ENCODE data around the gene PPM1B. TPM values are rescaled to one million over a fixed set of nuclear protein-coding genes. Genes with fewer than 3 reads are reported as not detected.

The PPM1B gene
- total RNA-seq, 2 donors from 2014 or later: 69.9 to 99.3 TPM

DNA sequence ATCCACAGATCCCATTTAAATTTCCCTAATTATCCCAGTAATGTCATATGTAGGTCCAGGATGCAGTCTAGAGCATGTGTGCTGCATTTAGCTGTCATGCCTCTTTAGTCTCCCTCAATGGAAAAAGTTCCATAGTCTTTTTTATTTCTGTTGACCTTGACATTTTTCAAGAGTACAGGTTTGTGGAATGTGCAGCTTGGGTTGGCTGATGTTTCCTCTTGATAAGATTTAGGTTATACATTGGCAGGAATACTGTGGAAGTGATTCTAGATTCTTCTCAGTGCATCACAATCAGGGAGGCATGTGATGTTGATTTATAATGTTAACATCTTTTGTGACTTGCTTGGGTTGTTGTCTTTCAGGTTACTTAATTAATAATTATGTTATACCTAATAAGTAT is 42.5 kb downstream of the PPM1B start:
- DNase-seq (ENCODE audit: low spot score) (no peak), ATAC-seq (ENCODE audit: insufficient number of reproducible peaks, low FRiP score, low read depth) (no peak)
- peaks cover 19% of the 10 kb centered on the region for H3K36me3 ChIP-seq
- H3K27me3 ChIP-seq (replicated peaks; ENCODE audit: insufficient read depth): no peaks in the 10 kb centered on the region
- no peaks in the 10 kb centered on the region for H3K9me3 ChIP-seq
- peaks cover 0 to 7% of the 10 kb centered on the region in 2 donors for H3K4me1 ChIP-seq (ENCODE audit: control insufficient read depth in 1 of 2, low read depth in 2 of 2)
- TF ChIP-seq, protein P1, sequence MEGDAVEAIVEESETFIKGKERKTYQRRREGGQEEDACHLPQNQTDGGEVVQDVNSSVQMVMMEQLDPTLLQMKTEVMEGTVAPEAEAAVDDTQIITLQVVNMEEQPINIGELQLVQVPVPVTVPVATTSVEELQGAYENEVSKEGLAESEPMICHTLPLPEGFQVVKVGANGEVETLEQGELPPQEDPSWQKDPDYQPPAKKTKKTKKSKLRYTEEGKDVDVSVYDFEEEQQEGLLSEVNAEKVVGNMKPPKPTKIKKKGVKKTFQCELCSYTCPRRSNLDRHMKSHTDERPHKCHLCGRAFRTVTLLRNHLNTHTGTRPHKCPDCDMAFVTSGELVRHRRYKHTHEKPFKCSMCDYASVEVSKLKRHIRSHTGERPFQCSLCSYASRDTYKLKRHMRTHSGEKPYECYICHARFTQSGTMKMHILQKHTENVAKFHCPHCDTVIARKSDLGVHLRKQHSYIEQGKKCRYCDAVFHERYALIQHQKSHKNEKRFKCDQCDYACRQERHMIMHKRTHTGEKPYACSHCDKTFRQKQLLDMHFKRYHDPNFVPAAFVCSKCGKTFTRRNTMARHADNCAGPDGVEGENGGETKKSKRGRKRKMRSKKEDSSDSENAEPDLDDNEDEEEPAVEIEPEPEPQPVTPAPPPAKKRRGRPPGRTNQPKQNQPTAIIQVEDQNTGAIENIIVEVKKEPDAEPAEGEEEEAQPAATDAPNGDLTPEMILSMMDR (IDR thresholded peaks at IDR 0.05): no peak
- H3K27ac ChIP-seq: no peak overlapping the region
- H3K4me3 ChIP-seq: no peak overlapping the region

DNA sequence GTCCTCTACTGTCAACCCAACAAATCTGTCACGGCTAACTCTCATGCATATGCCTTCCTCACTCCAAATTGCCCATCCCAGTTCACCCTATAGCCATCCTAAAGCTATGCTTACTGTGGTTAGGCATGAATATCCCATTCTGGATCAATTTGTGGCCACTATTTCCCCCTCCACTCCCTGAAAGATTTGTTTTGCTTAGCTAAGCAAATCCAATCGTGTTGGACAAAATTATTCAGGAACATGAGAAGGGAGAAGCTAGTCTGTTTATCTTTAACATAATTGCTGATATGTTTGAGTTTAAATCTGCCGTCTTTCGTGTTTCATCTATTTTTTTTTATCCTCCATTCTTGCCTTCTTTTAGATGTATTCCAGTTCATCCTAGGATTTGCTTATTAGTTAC is 43.6 kb downstream of the PPM1B start:
- TF ChIP-seq, protein P1 (IDR thresholded peaks at IDR 0.05): no peak
- H3K4me1 ChIP-seq (ENCODE audit: control insufficient read depth in 1 of 2, low read depth in 2 of 2): peaks cover 0 to 3% of the 10 kb centered on the region in 2 donors
- ATAC-seq (ENCODE audit: insufficient number of reproducible peaks, low FRiP score, low read depth) (no peak), DNase-seq (ENCODE audit: low spot score) (no peak)
- peaks cover 19% of the 10 kb centered on the region for H3K36me3 ChIP-seq
- no peak overlapping the region for H3K27ac ChIP-seq
- H3K4me3 ChIP-seq: no peak overlapping the region
- no peaks in the 10 kb centered on the region for H3K9me3 ChIP-seq
- no peaks in the 10 kb centered on the region for H3K27me3 ChIP-seq (replicated peaks; ENCODE audit: insufficient read depth)

DNA sequence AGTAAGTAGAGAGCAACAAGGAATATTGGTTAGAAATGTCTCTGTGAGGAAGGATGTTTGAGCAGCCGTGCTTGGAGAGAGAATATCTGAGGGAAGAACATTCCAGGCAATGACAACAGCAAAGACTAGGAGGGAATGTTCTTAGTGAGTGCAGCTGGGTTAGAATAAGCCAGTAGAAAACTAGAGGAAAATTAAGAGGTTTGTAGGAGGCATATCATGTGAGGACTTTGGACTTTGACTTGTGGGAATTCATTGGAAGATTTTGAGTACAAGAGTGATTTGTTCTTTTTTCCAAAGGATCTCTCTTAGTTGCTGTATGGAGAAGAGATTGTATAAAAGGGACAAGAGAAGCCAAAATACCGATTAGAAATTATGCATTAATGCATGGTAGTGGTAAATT is 47.2 kb downstream of the PPM1B start:
- no peaks in the 10 kb centered on the region for H3K27me3 ChIP-seq (replicated peaks; ENCODE audit: insufficient read depth)
- ATAC-seq (ENCODE audit: insufficient number of reproducible peaks, low FRiP score, low read depth) (no peak), DNase-seq (ENCODE audit: low spot score) (no peak)
- H3K36me3 ChIP-seq: peaks cover 9% of the 10 kb centered on the region
- no peaks in the 10 kb centered on the region for H3K9me3 ChIP-seq
- no peaks in the 10 kb centered on the region for H3K4me1 ChIP-seq (ENCODE audit: control insufficient read depth in 1 of 2, low read depth in 2 of 2)
- H3K27ac ChIP-seq: no peak overlapping the region
- TF ChIP-seq, protein P1 (IDR thresholded peaks at IDR 0.05): no peak
- no peak overlapping the region for H3K4me3 ChIP-seq

- no peaks in the 10 kb centered on the region for H3K9me3 ChIP-seq
These were observed 50.1 kb downstream of the PPM1B start for GRCh38 chr2:44218771-44219170.

DNA sequence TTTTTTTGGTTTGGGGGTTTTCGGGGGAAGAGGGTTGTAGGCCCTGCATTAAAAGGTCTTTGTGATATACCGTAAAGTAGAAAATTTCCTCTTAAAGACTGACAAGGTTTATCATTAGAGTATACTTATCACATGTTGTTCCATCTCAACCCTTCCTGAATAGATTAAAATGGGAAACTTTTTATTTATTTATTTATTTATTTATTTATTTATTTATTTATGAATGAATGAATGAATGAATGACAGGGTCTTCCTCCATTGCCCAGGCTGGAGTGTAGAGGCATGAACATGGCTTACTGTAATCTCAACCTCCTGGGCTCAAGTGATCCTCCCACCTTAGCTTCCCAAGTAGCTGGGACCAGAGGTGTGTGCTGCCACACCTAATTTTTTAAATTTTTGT is 58.1 kb downstream of the PPM1B start:
- Histone ChIP-seq H3K36me3 (peaks cover 5% of the 10 kb centered on the region), H3K27ac (no peak overlapping the region), H3K4me3 (no peak overlapping the region), H3K27me3 (replicated peaks; ENCODE audit: insufficient read depth) (no peaks in the 10 kb centered on the region), H3K4me1 (ENCODE audit: control insufficient read depth in 1 of 2, low read depth in 2 of 2) (peaks cover 0 to 6% of the 10 kb centered on the region in 2 donors), H3K9me3 (no peaks in the 10 kb centered on the region)
- TF ChIP-seq, protein P1 (IDR thresholded peaks at IDR 0.05): no peak
- ATAC-seq (ENCODE audit: insufficient number of reproducible peaks, low FRiP score, low read depth) (no peak), DNase-seq (ENCODE audit: low spot score) (no peak)

More at GRCh38 chr2:44218771-44219170, 50.1 kb downstream of the PPM1B start:
- H3K27ac ChIP-seq: no peak overlapping the region
- H3K36me3 ChIP-seq: peaks cover 5% of the 10 kb centered on the region
- no peak for ATAC-seq (ENCODE audit: insufficient number of reproducible peaks, low FRiP score, low read depth)
- no peaks in the 10 kb centered on the region for H3K4me1 ChIP-seq (ENCODE audit: control insufficient read depth in 1 of 2, low read depth in 2 of 2)
- TF ChIP-seq, protein P1 (IDR thresholded peaks at IDR 0.05): peak; percentile 19
- H3K27me3 ChIP-seq (replicated peaks; ENCODE audit: insufficient read depth): no peaks in the 10 kb centered on the region
- no peak overlapping the region for H3K4me3 ChIP-seq
- DNase-seq (ENCODE audit: low spot score): no peak

Data from thoracic aorta (tissue), 2 donors.